Activated T-cell treated with anti-CD3 and anti-CD28 coated beads for 48 hours (primary cell): Measurements from ENCODE around the gene UBE2E2.
"Not testable (repeated sequence)": the region's sequence is repeated elsewhere in the genome, so short reads cannot be mapped to it uniquely, and the experiment has no call there.

Experiments
- DNase-seq: peaks from one replicate; pipeline ENCODE4 v3.0.0-alpha.2; 2020; ENCODE audit warnings: low read depth

The UBE2E2 gene

DNA sequence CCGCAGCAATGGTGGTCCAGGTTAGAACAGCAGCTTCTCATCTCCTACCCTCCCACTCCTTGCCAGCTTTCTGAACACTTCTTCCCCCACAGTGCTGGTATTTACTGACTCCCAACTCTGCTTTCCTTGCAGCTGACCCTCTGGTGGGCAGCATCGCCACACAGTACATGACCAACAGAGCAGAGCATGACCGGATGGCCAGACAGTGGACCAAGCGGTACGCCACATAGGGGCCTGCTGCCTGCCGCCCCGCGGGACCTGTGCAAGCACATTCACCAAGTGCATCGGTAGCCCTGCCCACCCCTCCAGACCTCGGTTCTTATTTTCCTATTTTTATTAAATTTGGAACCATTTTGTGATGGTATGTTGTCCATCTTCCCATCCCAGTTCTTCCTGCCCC, 386.5 kb downstream of the UBE2E2 start:
- no peak for DNase-seq

DNA sequence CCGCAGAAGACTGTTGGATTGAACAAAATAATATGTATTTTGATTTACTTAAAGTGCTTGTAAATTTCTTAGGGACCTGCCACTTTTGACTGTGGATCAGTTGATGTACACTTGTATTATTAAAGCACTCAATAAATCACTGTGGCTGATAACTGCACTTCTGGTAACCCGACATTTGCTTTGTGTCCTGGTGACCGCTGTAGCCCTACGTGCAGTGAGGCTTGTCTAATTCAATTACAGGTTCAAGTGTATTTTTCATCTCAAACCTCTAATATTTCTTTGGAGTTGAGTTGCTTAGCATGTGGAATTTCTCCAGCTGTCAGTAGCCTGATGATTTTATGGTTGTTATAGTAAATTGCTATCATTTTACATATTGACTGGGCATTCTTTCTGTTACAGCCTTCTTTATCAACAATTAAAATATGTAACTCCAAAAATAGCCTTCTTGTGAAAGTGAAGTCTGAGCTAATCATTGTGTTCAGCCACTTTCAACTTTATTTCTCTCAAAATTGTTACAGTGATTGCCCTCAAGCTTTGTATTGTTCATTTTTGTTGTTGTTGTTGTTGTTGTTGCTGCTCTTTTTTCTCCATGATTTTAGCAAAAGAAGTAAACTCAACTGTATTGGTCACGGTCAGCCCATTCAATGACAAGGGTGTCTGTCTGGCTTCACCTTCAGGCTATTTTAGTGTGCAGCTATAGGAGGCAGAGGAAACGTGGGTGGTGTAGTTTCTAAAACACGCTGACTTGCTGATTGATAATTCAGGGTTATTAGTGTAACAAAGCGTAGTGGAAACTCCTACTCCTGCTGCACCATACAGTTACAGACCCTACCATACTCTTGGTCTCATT, 387.5 kb downstream of the UBE2E2 start:
- DNase-seq: no peak

- no peak for DNase-seq
Observed at GRCh38 chr3:23591374-23591773, 388.2 kb downstream of the UBE2E2 start.

DNA sequence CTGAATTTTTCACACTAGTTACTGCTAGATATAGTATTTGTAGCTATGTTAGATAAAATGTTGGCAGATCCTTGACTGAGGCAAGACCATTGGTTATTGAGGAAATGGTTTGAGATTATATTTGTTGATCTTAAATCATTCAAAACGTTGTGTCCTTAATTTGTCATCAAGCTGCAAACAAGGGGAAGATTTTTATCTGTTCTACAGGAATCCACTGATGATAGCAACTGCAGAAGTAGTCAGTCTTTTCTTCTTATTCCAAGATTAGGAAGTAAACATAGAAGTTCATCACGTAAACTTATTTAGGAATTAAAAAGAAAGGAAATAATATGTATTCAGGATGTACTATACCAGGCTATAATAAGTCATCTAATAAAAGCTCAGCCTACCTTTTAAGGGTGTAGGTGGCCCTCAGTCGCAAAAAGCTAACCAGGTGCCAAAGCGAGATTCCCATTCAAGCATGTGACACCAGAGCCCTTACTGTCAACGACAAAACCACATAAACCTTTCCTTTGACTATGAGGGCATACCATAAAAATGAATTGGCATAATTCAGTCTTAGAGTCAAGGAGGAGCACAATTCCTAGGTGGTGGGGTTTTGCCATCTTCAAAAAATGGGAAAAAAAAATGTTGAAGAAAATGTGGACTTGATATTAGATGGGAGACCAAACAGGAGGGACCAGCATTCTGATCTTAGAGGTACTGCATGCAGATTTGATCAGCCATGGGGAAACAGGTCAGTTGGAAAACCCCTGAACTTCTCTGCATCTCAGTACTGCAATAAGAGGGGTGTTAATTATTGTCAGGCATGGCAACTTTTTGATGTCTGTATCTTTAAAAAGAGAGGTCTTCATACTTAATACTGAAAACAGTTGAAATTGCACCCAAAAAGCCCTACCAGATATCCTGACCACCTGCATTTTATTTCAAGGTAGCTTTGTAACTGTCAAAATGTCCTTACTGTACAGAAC, 390.1 kb downstream of the UBE2E2 start:
- no peak for DNase-seq

DNA sequence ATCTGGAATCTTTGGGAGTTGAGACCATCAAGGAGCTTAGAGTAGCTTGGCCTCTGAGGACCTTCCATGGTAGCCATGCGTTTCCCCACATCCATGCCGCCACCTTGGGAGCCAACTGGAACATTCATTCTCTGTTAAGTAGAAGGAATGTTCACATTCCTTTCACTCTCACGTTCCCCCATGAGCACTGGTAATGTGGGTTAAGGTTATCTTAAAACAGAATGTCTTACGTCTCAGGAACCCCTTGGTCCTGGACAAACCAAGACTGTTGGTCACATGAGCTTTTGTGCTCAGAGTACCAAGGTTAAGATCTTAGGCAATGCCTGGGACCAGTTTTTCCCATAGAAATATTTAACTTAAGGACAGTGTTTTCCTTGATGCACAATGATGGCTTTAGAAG, 390.9 kb downstream of the UBE2E2 start:
- DNase-seq: no peak

DNA sequence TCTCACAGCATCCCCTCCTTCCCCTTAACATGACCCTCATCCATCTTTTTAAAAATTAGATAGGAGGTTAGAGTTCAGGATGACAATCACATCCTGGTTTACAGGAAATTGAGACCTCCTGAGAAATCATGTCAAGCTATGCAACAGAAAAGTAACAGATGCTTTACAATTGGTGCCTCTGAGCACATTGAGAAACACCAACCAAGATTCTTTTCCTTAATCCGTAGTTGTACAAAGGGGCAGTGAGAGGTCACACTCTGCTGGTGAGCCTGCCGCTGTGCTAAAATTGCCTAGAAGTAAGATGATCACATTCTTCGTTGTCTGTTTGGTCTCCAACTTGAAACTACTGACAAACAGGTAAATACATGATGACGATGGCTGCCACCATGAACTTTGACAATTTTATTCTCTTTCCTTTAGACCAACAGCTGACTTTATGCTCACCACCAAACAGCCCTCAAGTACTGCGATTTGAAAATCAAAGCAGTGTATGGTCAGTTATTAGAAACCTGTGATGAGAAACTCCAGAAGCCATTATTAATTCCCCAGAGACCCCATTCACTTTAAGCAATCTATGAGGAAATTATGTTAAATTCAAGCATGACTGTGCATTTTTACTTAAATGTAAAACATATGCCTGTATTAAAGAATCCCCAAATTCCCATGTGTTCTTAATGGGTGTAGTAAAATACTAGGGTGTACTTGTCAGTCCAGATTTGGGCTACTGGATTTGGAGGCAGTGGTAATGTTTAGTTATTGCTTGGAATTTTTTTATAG, 392.0 kb downstream of the UBE2E2 start:
- no peak for DNase-seq

GRCh38 chr3:23595851-23596250, 392.7 kb downstream of the UBE2E2 start:
- no peak for DNase-seq

DNA sequence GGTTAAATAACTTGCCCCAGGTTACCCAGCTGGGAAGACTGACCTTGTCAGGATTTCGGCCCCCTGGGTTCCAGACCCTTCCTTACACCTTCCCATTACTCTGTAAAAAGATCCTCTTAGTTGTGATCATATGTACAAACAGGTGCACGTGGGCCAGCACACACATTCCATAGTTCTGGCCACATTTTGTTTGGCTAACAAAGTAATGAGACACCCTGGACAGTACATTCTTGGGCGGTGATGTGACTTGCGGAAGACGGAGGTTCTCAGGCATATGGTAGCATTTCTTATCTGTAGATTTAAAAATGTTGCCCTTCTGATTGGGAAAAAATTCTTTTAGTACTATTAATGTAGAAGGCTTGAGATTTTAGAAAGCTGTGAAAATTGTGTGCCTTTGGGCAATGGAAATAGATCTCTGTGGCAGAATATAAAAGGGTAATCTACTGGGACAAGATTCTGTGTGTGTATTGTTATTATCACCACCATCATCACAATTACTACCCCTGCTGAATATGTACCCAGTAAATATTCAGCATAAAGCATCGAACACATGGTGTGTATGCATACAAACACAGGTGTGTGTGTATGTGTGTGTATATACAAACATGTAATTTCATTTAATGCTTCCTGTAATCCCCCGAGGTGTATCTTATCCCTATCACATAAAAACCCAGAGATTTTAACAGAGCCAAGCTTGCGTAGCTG, 397.2 kb downstream of the UBE2E2 start:
- DNase-seq: no peak

- no peak for DNase-seq
Observed at GRCh38 chr3:23601091-23601822, 398.1 kb downstream of the UBE2E2 start.

GRCh38 chr3:23602971-23603370, 399.8 kb downstream of the UBE2E2 start:
- no peak for DNase-seq

GRCh38 chr3:23607184-23607847, 404.2 kb downstream of the UBE2E2 start:
- DNase-seq: no peak

- no peak for DNase-seq
Observed at GRCh38 chr3:23608650-23609049, 405.5 kb downstream of the UBE2E2 start.

DNA sequence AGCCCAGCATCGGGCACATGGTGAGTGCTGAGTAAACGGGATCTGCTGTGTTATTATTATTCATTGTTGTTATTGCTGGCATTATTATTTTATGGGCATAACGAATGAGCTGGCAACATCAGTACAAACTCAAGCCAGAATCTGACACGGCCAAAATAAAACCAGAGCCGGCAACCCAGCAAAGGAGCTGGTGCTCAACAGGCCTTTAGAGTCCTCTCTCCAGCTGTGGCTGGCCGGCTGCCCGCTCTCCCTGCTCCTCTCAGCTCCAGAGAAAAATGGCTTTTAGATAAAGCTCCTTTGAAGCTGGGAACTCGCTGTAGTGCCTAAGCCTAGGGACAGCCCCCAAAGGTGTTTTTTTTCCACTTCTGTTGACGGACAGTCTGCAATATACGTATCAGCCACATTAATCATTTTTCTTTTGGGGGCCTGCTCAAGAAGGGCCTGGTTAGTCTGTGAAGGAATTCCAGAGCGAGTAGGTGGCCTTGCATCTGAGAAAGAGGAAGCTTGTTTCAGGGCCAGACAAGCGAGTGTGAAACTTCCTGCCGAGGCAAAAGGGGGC, 408.7 kb downstream of the UBE2E2 start:
- DNase-seq: no peak

DNA sequence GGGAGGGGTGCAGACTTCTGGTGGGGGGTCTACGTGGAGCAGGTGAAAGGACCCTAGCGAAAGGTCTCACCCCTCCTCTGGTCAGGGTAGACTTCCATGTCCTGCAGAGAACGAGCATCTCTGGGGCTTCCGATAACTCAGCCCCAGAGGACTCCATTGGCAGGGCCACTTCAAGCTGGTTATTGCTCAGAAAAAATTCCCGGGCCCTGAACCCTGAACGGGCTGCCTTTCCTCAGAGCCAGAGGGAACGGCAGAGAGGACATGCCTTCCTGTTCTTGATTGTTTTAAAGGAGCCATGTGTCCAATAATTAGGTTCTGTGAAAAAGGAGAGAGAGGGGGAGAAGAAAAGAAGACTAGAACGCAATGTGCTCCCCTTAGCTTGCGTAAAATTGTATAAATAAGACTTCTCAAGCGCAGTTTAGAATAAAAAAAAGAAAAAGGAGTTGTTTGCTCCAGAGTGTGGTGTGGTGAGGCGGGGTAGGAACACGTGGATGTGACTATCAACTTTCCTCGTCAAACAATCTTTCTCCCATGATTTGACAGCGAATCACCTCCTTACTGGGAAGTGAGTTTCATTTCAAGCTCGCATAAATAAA, 409.3 kb downstream of the UBE2E2 start:
- no peak for DNase-seq

GRCh38 chr3:23615068-23615467, 411.9 kb downstream of the UBE2E2 start:
- DNase-seq: no peak

GRCh38 chr3:23618475-23618874, 415.3 kb downstream of the UBE2E2 start:
- not testable (repeated sequence) for DNase-seq

DNA sequence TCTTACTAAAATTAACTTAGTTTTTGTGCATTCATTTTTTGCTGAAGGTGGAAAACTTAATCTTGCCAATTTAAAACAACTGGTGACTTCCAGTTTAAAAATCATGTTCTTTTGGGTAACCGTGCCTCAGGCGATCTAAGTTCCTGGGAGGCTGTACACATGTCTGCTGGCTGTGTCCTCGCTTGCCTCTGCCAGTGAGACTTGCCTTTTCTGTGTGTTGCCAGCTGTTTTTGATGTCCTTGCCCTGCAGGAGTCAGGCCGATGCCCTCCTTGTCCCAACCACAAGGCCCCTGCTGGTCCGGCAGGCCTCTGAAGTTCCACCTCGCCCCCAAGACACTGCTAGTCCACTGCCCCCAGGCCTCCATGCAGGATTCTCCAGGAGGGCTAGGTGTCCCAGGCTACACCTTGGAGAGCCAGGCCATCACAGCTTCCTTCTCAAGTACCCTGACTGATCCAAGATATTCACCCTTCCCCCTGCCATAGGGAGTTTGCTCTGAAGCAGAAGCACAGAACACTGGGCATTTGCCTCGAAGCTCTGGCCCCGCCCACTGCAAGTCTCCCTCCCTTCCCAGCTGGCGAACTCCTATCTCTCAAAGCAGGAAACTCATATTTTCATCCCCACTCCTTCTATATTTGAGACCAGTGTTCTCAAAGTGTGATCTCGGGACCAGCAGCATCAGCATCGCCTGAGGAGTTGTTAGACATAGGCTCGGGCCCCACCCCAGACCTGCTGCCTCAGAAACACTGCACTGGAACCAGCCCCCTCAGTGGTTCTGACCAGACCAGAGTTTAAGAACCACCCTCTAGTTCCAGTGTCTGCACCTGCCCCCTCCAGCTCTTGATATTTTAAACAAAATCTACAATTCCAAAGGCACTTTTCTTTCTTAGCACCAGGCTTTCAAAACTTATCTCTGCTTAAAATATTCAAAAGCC, 416.8 kb downstream of the UBE2E2 start:
- DNase-seq: no peak

DNA sequence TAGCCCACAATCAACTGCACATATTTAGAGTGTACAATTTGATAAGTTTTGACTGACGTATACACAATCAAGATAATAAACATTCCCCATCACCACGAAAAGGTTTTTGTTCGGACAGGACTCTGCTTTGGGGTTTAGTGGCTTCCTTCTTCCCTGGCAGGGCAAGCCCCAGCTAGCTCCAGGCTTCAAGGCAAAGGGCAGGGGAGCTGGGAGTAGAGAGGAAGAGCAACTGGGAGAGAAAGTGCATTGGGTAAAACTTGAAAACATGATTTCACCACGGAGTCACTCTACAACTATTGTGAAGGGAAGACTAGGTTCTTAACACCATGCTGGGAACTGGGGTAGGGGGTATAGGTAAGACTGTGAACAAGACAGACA, 417.5 kb downstream of the UBE2E2 start:
- no peak for DNase-seq
